GM23248 (cell line): Measurements from ENCODE around the gene UGT1A5.

Source experiments
- EZH2 ChIP-seq: fragments of 200-600 bp; sonication (generic); IDR thresholded peaks from 2 replicates; pipeline ENCODE4 v1.6.1; 2018; ENCODE audit warnings: antibody characterized with exemption, mild to moderate bottlenecking; ENCODE audit not compliant: insufficient read depth, poor library complexity, severe bottlenecking
- EZH2phosphoT487 ChIP-seq: fragments of 200-600 bp; sonication (generic); IDR thresholded peaks from 2 replicates; pipeline ENCODE4 v1.6.1; 2018; ENCODE audit warnings: antibody characterized with exemption, moderate library complexity, mild to moderate bottlenecking, low read depth; ENCODE audit not compliant: insufficient read depth

GRCh38 chr2:233796254-233796653 lies 83.5 kb downstream of the UGT1A5 start:
- no peak for TF ChIP-seq EZH2
- no peak for TF ChIP-seq EZH2phosphoT487
